CD4-positive, alpha-beta T cell (primary cell): ENCODE data around the gene HLA-B. TPM values are rescaled to one million over a fixed set of nuclear protein-coding genes. Genes with fewer than 3 reads are reported as not detected.

Experiments
- ATAC-seq: fragments of 200-7000 bp; cut with Tn5 transposase; one replicate; pipeline ENCODE4 v1.10.0; 2022; ENCODE audit warnings: mild to moderate bottlenecking; ENCODE audit not compliant: poor library complexity
- CTCF ChIA-PET: fragments of 350-600 bp; sonication (Branson Sonifier 250); formaldehyde crosslinking; loops from one replicate; lab custom pipeline; 2021; ENCODE audit warnings: antibody characterized with exemption, inconsistent platforms; lab: Charles Lee
- POLR2A ChIA-PET: fragments of 350-600 bp; sonication (Branson Sonifier 250); formaldehyde crosslinking; loops from one replicate; lab custom pipeline; 2021; ENCODE audit warnings: antibody characterized with exemption, inconsistent platforms; lab: Charles Lee
- DNase-seq, 14 experiments: peaks; one replicate each; pipeline ENCODE4 v3.0.0-alpha.2; 2013 to 2020; ENCODE audit warnings: mixed read lengths in 2 of 14
- H3K27ac ChIP-seq, 2 donors: one replicate each; pipeline versions ENCODE4 v1.5.1 to v1.7.0; 2013; ENCODE audit warnings: low read length in 2 of 2, low read depth in 1 of 2, mild to moderate bottlenecking in 1 of 2
- H3K27me3 ChIP-seq, 2 experiments: 1 replicate in 1 of 2; 2 replicates in 1 of 2; pipeline versions ENCODE4 v1.6.1 to v1.7.0; 2013; ENCODE audit warnings: low read length in 2 of 2, control low read depth in 1 of 2, mild to moderate bottlenecking in 1 of 2, moderate library complexity in 1 of 2; ENCODE audit not compliant: insufficient read depth in 2 of 2, control insufficient read depth in 1 of 2
- H3K36me3 ChIP-seq: one replicate; pipeline ENCODE4 v1.6.1; 2013; ENCODE audit warnings: low read length, control low read depth; ENCODE audit not compliant: insufficient read depth
- H3K4me1 ChIP-seq: one replicate; pipeline ENCODE4 v1.6.1; 2013; ENCODE audit warnings: low read length, control low read depth; ENCODE audit not compliant: insufficient read depth
- H3K4me3 ChIP-seq: one replicate; pipeline ENCODE4 v1.5.1; 2013; ENCODE audit warnings: mild to moderate bottlenecking, low read length, moderate library complexity
- H3K9me3 ChIP-seq, 2 experiments: 1 replicate in 1 of 2; 2 replicates in 1 of 2; pipeline versions ENCODE4 v1.6.1 to v1.7.0; 2013; ENCODE audit warnings: low read length in 2 of 2, mild to moderate bottlenecking in 2 of 2, control low read depth in 1 of 2, moderate library complexity in 1 of 2; ENCODE audit not compliant: control insufficient read depth in 1 of 2, insufficient read depth in 1 of 2
- H3K27ac Mint-ChIP-seq: one replicate; pipeline ENCODE4 v1.8.0; 2020; ENCODE audit warnings: mixed read lengths
- H3K27me3 Mint-ChIP-seq: one replicate; pipeline ENCODE4 v1.8.0; 2021; ENCODE audit warnings: mixed read lengths
- H3K36me3 Mint-ChIP-seq: one replicate; pipeline ENCODE4 v1.8.0; 2021; ENCODE audit warnings: low read depth, mixed read lengths
- H3K4me1 Mint-ChIP-seq: one replicate; pipeline ENCODE4 v1.8.0; 2021; ENCODE audit warnings: low read depth, mixed read lengths
- H3K4me3 Mint-ChIP-seq: one replicate; pipeline ENCODE4 v1.8.0; 2020; ENCODE audit warnings: mild to moderate bottlenecking, mixed read lengths
- H3K9me3 Mint-ChIP-seq: one replicate; pipeline ENCODE4 v1.8.0; 2020; ENCODE audit warnings: mixed read lengths
- intact Hi-C, 2 experiments: fragments of 100-400 bp; cut with DNase I in 1 of 2; cut with micrococcal nuclease in 1 of 2; formaldehyde crosslinking; loops; one replicate each; pipeline versions ENCODE4 v1.15.1 to v1.9.0; 2023 to 2025; cut with DNase I, micrococcal nuclease
- total RNA-seq, 174 experiments: library from RNA in 2 of 174; stranded (reverse) in 2 of 174; gene quantifications; one replicate each; pipeline ENCODE4 v1.2.3 and lab custom pipeline; 2021 to 2026
- TF ChIP-seq, protein P1 (sequence below): fragments of 200-600 bp; IDR thresholded peaks from one replicate; pipeline ENCODE4 v1.8.0; 2022; ENCODE audit warnings: antibody characterized with exemption, mild to moderate bottlenecking

The HLA-B gene
- total RNA-seq, 2 experiments from 2014 or later = 6,758 to 7,013 TPM

DNA sequence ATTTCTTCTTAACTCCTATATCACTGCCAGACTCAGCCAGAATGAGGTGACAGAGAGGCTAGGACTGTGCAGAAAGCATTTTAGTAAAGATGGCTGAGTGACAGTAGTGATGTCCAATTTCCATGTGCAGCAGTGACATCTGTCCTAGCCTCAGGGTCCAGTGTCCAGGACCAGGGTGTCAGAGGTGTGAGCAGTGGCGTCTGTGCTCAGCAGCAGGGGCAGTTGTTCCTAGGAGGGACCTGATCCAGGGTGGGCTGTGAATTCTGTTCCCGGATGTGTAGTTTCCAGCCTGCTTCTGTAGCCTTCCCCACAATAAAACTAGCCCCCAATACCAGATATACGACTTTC lies 6.0 kb downstream of the HLA-B start:
- Histone ChIP-seq H3K4me3 (no peak overlapping the region), H3K27me3 (no peaks in the 10 kb centered on the region), H3K4me1 (peaks cover 48% of the 10 kb centered on the region), H3K36me3 (peaks cover 43% of the 10 kb centered on the region), H3K27ac (peak overlapping the region in 1 of 2 donors; percentile 4), H3K9me3 (no peaks in the 10 kb centered on the region)
- POLR2A ChIA-PET = interaction anchor here (1.0 to 2.5 kb wide), 6 partner anchors 8 to 153 kb away, joined by 4 to 9 read pairs (median 6); no protein-coding TSS in a partner anchor
- Mint-ChIP-seq H3K4me3 (peak overlapping the region; percentile 22), H3K27me3 (peaks cover 5% of the 10 kb centered on the region), H3K9me3 (no peaks in the 10 kb centered on the region), H3K36me3 (peaks cover 44% of the 10 kb centered on the region), H3K27ac (peak overlapping the region; percentile 100), H3K4me1 (peaks cover 58% of the 10 kb centered on the region)
- CTCF ChIA-PET = interaction anchor here (0.6 kb wide), 1 partner anchor 140 kb away, joined by 3 read pairs; no protein-coding TSS in a partner anchor
- TF ChIP-seq, protein P1, sequence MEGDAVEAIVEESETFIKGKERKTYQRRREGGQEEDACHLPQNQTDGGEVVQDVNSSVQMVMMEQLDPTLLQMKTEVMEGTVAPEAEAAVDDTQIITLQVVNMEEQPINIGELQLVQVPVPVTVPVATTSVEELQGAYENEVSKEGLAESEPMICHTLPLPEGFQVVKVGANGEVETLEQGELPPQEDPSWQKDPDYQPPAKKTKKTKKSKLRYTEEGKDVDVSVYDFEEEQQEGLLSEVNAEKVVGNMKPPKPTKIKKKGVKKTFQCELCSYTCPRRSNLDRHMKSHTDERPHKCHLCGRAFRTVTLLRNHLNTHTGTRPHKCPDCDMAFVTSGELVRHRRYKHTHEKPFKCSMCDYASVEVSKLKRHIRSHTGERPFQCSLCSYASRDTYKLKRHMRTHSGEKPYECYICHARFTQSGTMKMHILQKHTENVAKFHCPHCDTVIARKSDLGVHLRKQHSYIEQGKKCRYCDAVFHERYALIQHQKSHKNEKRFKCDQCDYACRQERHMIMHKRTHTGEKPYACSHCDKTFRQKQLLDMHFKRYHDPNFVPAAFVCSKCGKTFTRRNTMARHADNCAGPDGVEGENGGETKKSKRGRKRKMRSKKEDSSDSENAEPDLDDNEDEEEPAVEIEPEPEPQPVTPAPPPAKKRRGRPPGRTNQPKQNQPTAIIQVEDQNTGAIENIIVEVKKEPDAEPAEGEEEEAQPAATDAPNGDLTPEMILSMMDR = no peak
- intact Hi-C loops = loop anchor here in 1 of 2 experiments (2.0 kb wide), 2 partner anchors 18 to 84 kb away; no protein-coding TSS in a partner anchor
- ATAC-seq = peak; percentile 1
- peak in 1 of 14 experiments; percentile 53 for DNase-seq

DNA sequence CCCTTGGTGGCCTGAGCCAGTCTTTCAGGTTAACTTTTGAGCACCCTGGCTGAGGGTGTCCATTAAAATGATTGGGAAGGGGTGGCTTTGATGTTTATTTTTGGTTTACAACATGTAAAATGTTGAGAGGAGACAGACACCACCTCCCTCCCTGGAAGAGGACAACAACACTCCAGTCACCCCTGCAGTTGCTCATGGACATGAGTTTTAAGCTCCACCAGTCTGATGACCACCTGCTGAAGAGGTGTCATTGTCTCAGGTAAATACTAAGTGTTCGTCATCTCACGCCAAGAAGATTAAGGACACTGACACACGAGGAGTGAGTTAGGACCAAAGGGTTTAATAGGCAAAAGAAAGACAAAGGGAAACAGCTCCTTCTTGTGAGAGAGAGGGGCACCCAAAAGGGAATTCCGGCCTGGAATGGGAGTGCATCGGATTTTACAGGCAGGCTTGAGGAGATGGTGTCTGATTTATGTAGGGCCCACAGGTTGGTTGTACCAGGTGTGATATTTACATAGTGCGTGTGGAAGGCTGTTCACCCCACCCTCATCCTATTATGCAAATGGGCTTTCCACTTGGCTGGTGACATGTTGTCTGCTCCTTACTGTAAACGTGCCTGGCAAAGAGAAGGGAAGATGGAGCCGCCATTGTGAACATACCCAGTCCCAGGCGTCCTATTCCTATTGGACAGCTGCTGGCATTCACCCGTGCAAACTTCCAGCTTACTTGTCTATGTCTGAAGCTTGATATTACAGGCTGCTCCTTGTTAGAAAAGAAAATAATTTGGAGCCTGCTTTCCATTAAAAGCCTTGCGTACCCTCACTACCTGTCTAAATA lies 6.6 kb downstream of the HLA-B start:
- no peak overlapping the region for H3K4me3 ChIP-seq
- DNase-seq = peak in 2 of 14 experiments; percentile 41 to 60
- Mint-ChIP-seq H3K4me3 (peak overlapping the region; percentile 22), H3K36me3 (peaks cover 38% of the 10 kb centered on the region), H3K4me1 (peaks cover 53% of the 10 kb centered on the region), H3K27me3 (peaks cover 5% of the 10 kb centered on the region), H3K9me3 (no peaks in the 10 kb centered on the region), H3K27ac (peak overlapping the region; percentile 100)
- POLR2A ChIA-PET = interaction anchor here (0.6 to 2.5 kb wide), 7 partner anchors 9 to 153 kb away, joined by 3 to 9 read pairs (median 4); no protein-coding TSS in a partner anchor
- H3K27ac ChIP-seq = no peak overlapping the region
- TF ChIP-seq, protein P1 = no peak
- peaks cover 37% of the 10 kb centered on the region for H3K36me3 ChIP-seq
- H3K9me3 ChIP-seq = no peaks in the 10 kb centered on the region
- intact Hi-C loops = loop anchor here in 1 of 2 experiments (2.0 kb wide), 2 partner anchors 18 to 84 kb away; no protein-coding TSS in a partner anchor
- no peak for ATAC-seq
- peaks cover 45% of the 10 kb centered on the region for H3K4me1 ChIP-seq
- CTCF ChIA-PET = interaction anchor here (0.6 to 1.0 kb wide), 2 partner anchors 16 to 139 kb away, joined by 3 to 4 read pairs; no protein-coding TSS in a partner anchor
- H3K27me3 ChIP-seq = no peaks in the 10 kb centered on the region

DNA sequence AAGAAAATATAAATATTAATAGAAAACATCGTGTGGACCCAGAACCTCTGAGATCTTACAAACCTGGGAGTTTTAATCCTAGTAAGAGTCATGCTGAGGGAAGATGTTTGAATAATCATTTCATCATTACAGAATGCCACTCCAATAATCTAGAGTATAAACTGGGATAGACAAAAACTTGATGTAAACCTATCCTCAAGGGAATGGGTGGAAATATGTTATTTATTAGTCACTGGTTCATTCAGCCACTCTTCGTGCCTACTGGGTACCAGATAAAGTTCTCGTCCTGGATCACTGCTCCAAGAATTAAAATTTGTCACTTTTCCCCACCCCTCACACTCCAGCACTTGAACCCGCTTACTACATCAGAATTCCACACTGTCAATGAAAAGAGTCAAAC lies 7.7 kb downstream of the HLA-B start:
- Histone ChIP-seq H3K4me1 (peaks cover 34% of the 10 kb centered on the region), H3K27me3 (no peaks in the 10 kb centered on the region), H3K27ac (no peak overlapping the region), H3K9me3 (no peaks in the 10 kb centered on the region), H3K36me3 (peaks cover 26% of the 10 kb centered on the region), H3K4me3 (no peak overlapping the region)
- Mint-ChIP-seq H3K36me3 (peaks cover 27% of the 10 kb centered on the region), H3K9me3 (no peaks in the 10 kb centered on the region), H3K4me3 (no peak overlapping the region), H3K4me1 (peaks cover 45% of the 10 kb centered on the region), H3K27me3 (peaks cover 5% of the 10 kb centered on the region), H3K27ac (no peak overlapping the region)
- POLR2A ChIA-PET = interaction anchor here (0.7 to 1.9 kb wide), 4 partner anchors 55 to 152 kb away, joined by 3 to 5 read pairs (median 3); no protein-coding TSS in a partner anchor
- DNase-seq (no peak), ATAC-seq (no peak)
- TF ChIP-seq, protein P1 = no peak
- CTCF ChIA-PET = interaction anchor here (2.2 kb wide), 1 partner anchor 152 kb away, joined by 7 read pairs; no protein-coding TSS in a partner anchor
- intact Hi-C loops = no loop called here
